Stimulated activated CD4-positive, alpha-beta T cell treated with anti-CD3 and anti-CD28 coated beads, TNF-alpha, amount 100 ng/mL, for 48 hours (primary cell): ENCODE measurements around the gene NUP210.

Experiments
- DNase-seq, 3 donors: peaks; one replicate each; pipeline ENCODE4 v3.0.0-alpha.2; 2020; ENCODE audit warnings: low read depth in 3 of 3

Gene NUP210

DNA sequence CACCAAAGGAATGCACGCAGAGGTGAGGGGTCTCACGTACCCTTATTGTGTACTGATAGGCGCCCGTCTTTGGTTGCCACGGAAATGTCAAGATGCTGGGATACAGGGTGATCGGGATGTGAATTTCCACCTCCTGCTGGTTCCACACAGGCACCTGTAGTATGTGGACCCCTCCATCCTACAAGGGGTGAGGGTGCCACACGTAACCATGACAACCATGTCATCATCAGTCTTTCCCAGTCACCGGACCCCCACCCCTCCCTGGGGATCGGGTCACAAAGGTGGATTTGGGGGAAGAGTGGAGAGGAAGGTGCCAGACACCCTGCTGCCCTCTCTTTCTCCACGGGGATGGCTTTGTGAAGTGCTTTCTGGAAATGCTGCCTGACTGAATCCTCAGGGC, 44.7 kb downstream of the NUP210 start:
- no peak for DNase-seq

DNA sequence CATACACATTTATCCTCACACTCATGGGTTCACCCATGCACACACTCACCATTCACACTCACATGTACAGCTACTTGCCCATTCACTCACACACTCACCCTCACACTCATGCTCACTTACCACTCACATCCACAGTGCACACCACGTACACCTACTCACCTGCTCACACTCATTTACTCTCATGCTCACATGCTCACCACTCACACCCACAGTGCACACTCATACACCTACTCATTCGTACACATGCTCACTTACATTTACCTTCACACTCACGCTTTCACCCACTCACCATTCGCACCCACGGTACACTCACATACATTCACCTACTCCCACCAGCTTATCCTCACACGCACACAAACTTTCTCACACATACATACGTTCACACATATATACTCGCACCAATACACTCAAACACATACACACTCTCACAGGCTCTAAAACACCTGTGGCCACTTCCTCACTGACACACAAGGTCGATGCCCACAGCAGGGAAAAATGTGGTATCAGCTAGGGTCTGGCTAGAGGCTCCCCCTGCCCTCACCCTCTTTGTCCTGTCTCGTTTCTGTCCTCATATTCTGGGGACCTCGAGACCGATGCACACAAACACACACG, 46.0 kb downstream of the NUP210 start:
- DNase-seq, result no peak

DNA sequence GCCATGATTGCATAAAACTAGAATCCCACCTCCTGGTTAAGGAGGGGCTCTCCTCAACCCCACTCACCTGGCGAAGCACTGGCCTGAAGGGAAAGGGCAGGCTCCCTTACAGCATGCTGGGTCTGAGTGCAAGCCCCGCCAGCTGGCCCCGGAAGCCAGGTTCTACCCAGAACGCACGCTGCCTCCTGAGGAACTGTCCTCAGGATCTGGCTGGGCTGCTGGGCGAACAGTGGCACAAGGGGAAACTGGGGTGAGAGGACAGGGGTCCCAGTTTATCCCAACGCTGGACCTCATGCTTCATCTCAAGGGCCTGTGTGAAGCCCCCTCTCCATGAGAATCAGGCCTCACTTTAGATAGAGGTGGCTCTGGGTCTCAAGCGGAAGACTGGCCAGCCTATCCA, 47.5 kb downstream of the NUP210 start:
- no peak for DNase-seq

DNA sequence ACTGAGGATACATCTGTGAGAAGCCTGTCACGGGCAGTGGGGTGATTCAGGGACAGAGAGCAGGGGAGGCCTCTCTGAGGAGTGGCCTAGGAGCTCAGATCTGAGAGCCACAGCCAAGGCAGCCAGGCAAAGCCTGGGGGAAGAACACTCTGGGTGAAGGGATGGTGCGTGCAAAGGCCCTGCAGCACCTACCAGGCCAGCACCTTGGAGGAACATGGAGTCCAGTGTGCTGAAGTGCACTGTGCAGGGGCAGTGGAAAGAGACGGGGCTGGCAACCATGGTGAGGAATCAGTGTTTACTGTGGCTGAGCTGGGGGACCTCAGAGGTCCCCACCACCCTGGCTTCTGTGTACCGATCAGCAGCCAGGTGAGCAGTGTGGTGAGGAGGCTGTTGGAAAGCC, 48.0 kb downstream of the NUP210 start:
- no peak for DNase-seq

DNA sequence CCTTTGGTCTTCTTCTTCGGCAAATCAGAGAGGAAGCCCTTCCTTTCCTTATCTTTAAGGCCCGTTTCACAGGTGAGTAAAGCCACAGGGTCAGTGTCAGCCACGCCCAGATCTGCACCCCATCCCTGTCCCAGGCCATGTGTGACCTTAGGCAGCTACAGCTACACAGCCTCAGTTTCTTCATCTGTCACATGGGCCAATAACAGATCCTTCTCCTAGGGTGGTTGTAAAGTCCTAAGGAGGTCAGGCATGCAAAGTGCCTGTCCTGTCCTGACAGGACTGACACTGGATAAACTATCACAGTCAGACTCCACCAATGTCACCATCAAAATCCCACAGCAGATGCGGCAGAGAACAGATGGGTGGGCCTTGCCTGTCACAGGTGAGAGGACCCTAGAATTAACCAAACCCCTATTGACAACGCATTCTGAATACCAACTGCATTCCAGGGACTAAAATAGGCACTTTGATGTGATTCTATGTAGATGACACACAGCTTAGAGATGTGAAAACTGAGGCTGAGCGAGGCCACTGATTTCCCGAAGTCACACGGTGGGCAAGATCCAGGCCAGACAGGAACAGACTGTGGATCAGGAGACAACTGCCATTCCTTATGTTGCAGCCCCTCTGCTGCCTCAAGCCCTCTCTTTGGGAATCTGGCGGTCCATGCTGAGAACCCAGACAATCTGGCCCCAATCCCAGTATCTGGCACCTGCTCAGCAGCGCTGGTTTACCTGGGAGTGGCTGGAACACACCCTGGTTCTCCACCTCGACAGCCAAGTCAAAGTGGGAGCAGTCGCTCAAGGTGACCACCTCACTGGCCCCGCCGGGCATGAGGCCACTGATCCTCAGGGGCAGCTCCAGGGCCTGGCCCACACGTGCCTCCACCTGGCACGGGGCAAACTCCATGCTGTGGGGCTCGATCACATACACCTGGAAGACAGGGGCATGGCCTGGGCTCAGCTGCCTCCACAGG, 48.7 kb downstream of the NUP210 start:
- no peak for DNase-seq

DNA sequence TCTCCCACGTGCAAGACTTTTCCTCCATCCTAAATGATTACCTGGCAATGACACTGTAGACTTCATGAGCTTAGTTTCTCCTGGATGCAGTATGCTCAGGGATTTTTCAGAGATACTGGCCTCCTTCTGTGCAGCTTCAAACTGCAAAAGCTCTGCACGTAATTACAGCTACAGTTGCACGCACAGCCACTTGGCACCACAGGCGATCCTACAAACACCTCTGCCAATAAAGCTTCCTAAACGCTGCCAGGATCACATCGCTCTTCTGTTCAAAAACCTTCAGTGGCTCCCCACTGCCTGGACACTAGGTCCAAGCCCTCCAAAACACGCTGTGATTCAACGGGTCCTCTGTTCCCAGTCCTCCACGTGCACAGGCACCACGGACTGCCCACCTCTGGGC, 49.5 kb downstream of the NUP210 start:
- DNase-seq, result no peak

DNA sequence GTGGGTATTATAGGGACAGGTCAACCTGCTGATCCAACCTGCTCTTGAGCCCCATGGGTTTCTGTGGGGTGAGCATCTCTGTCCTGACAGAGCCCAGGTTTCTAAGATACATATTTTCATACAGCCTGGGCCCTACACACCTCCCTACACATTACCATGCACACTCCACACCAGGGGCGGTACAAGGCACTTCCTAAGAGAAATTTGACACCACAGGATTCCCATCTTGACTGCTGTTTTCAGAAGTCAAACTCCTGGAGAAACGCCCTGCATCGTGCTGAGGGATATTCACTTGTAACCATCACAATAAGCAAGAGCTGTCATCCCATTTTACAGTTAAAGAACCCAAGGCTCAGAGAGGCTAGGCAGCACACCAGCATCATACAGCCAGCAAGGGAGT, 50.1 kb downstream of the NUP210 start:
- no peak for DNase-seq

DNA sequence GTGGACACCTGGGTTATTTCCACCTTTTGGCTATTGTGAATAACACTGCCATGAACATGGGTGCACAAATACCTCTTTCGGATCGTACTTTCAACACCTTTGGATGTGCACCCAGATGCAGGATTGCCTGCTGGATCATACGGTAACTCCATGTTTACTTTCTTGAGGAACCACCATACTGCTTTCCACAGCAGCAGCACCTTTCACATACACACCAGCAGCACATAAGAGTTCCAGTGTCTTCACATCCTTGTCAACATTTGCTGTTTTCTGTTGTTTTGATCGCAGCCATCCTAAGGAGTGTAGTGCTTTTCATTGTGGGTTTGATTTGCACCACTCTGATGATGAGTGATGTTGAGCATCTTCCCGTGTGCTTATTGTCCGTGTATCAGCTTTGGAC, 51.3 kb downstream of the NUP210 start:
- no peak for DNase-seq

DNA sequence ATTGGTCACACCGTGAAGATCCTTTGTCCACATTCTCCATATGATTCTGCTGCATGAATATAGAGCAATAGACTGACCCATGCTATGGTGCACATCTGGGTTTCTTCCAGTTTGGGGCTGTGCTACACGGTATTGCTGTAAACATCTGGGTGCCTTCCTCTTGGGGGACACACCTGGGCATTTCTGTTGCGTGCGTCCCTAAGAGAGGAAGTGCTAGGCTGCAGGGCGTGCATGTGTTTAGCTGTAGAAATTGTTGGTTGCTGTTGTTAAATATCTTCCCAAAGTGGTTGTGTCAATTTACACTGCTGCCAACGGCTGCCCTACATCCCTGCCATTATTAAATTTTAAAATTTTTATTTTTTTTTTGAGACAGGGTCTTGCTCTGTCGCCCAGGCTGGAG, 52.4 kb downstream of the NUP210 start:
- DNase-seq, result no peak

DNA sequence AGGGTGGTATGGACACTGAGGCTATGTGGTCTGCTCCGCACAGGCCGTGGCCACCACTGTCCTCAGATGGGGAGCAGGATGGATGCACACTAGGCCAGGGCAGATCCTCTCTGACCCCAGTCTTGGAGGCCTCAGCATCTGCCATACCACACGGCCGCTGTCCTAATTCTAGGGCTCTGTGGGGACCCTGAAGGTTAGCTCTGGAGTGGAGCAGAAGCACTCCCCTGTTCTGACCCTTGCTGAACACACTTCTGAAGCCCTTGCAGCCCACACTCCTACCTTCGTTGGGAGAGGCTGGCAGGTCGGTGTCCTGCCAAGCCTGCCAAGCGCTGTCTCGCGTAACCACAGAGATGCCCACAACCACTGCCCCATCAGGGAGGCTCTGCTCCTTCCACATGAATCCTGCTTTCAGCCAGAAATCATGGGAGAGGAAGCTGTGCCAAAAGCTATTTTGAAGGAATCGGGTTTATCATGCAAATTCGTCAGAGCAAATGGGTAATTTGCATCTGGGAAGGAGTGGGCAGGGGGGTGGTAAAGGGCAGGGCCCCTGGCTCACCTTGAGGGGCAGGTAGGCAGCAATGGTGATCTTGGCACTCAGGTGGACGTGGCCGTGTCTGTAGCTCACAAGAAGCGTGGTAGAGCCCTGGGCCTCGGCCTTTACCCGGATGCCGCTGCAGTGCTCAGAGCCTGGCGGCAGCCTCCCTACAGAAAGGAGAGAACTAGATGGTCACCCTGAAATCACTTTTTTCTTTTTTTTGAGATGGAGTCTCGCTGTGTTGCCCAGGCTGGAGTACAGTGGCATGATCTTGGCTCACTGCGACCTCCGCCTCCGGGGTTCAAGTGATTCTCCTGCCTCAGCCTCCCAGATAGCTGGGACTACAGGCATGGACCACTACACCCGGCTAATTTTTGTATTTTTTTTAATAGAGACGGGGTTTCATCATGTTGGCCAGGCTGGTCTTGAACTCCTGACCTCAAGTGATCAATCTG, 54.4 kb downstream of the NUP210 start:
- DNase-seq, result no peak

DNA sequence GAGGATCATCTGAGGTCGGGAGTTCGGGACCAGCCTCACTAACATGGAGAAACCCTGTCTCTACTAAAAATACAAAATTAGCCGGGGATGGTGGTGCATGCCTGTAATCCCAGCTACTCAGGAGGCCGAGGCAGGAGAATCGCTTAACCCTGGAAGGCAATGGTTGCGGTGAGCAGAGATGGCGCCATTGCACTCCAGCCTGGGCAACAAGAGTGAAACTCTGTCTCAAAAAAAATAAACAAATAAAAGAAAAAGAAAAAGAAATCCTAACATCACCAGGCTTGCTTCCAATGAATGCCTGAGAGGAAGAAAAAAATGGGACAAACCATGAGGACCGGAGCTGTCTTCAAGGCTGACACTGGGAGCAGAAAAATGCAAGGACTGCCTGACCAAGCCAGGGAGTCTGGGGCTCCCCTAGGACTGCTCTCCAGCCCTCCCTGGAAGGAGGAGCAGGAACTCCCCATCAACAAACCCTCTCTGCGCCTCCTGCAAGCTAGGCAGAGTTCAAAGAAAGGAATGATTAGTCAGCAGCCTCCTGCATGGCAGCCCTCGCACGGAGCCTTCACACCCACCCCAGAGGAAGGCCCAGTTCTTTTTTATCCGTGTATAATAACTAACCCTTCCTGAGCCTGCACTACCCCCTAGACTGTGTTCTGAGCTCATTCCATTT, 55.4 kb downstream of the NUP210 start:
- no peak for DNase-seq

DNA sequence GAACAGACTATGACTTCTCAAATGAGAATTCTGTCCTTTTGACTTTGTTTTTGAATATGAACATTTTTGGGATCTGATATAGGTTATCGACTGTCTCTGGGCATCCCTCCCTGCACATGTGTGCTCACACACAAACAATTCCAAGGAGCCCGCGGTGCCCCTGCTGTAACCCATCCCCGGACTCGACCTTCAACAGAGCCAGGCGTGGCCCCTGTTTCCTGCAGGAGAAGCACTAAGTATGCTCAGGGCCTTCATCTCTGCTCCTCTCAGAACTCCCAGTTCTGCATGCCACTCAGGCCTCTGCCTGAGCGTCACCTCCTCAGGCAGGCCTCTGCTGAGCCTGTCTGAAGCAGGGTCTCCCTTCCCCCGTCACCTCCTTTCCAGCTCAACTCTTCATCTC, 57.6 kb downstream of the NUP210 start:
- no peak for DNase-seq

DNA sequence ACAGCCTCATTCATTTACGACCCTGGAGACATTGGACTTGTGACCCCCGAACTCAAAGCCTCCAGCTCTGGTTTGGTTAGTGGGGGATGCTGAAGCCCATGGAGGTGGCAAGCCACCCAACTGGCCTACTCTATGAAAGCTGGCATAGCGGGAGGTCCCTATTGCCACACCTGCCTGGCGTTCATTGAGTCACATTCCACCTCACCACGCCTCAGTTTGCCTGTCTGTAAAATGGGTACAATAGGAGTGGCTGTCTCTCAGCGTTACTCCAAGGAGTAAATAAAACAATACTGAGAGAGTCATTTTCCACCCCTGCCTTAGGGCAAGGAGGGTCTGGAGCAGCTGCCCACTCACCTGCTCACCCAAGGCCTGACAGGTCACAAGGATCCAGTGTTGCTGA, 60.2 kb downstream of the NUP210 start:
- DNase-seq, result no peak

DNA sequence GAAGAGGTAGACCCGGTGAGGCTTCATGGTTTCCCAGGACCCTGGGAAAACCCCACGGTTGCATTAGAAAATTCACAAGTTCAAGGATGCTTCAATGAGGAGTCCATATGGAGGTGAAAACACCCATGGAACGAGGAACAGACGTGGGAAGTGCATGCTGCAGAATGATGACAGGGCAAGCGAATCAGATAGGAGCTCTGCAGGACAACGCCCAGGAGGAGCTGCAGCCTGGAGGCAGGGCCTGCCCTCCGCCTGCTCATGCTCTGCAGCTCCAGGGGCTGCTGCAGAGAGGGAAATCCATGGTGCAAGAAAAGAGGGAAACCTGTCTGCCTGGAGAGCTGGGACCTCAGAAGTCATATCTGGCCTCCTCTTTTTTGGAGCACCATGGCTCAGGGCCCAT, 61.5 kb downstream of the NUP210 start:
- no peak for DNase-seq

DNA sequence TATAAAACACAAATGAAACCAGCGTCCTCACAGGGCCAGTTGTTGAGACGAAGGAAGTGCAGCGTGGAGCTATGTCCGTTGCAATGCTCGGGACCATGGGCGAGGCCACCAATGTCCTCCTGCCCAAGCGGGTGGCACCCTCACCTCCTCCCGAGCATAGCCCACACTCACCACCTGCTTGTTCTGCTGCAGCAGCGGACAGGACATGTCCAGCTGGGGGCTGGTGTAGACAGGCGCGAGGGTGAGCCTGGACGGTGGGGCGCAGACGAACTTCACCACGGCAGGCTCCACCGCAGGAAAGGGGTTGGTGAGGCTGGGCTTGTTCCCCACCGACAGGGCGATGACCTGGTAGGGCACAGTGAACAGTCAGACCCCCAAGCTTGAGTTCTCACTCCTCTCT, 62.1 kb downstream of the NUP210 start:
- no peak for DNase-seq

DNA sequence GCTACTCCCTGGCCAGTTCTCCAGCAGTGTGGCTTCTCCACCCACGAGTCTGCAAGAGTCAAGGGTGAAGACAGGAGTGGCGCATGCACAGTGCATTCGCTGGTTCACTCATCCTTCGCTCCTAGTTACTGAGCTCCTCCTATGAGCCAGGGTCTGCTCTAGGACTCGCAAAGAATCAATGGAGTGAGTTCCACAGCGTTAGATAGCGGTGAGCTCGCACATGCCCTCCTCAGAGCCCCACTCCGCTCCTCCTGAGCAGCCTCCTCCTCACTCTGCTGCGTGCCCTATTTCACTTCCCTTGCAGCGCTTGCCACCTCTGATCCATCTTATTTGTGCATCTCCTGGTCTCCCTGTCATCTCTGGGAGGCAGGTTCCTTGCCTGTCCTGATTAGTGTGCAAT, 63.0 kb downstream of the NUP210 start:
- no peak for DNase-seq

DNA sequence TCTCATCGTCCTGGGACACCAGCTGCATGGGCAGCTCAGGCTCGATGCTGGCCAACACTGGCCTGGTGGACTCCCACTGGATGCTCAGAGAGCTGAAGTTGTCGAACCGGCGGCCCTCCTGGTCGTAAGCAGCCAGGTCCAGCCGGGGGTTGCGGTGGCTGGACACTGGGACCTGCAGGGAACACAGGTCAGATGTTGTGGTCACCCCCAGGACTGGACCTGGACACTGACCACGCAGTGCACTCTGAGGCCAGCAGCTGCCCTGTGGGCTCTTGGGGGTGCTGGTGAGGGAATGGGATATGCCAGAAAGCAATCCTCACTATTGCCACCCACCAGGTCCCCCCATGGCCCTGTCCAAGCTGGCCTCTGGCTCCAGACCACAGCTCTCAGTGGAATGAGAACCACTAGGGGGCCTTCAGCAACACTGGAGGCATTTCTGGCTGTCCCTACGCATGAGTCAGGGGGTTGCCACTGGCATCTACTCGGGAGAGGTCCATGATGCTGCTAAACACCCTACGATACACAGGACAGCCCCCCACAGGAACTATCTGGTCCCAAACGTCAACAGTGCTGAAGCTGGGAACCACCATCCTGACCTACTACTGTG, 66.1 kb downstream of the NUP210 start:
- DNase-seq, result no peak

DNA sequence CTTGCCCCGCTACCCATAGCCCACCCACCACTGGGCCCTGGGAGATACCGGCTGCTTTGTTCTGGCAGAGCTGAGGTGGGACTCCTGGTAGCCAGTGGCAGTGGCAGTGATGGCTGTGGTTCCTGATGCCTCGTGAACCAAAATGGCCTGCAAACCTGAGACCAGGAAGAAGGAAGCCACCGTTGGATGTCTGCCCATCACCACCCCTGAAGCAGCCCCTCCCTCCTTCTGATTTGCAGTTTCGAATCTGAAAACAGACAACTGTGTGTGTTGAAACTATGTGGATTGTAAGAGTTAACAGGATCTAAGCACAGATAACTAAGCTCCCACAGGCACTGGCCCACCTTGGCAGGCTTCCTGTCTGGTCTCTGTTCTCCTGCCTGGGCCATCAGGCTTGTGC, 66.6 kb downstream of the NUP210 start:
- no peak for DNase-seq

DNA sequence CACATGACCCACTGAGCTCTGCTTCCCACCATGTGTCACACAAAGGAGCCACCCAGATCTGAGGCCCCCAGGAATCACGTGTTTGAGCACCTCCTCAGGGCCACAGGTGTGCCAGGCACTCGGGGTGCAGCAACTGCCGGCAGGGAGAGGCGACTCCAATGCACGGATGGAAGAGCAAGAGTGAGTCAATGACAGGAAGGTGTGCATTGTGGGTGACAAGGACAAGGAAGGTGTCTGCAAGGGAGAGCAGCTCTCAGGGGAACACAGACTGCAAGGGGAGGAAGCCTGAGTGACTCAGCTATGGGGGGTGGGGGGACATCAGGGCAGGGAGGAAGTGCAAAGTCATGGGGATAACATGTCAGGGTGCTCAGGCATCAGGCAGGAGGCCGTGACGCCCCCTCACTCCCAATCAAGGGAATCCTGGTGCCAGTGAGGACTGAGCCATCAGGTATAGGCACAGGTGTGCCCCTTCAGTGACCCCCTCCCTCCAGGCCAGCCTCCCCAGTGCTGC, 67.4 kb downstream of the NUP210 start:
- DNase-seq, result peak in 2 of 3 donors; percentile 9 to 14

DNA sequence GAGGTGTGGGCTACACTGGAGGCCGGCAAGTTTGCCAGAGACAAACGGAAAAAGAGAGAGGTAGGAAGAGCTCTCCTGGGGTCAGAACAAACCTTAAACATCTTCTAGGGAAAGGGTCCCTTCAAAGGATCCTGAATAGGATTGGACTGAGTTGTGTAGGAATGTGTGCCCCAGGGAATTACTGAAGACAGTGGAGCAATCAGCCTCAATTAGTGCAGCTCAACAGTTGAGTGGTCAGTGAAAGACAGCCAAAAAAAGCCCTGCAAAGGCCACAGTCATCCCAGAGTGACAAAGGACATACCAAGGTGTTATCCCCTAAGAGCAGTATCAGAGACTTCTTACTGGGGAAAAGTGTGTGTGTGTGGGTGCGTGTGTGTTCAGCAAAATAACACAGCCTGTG, 70.3 kb downstream of the NUP210 start:
- no peak for DNase-seq
